Ishikawa (cell line): ENCODE results near the gene TP53BP1.

Source experiments
- CEBPB ChIP-seq: IDR thresholded peaks from 2 replicates; pipeline ENCODE4 v1.6.1; 2012
- CREB1 ChIP-seq: IDR thresholded peaks from 2 replicates; pipeline ENCODE4 v1.6.1; 2012; ENCODE audit warnings: low read depth
- EGR1 ChIP-seq: IDR thresholded peaks from 2 replicates; pipeline ENCODE4 v1.6.1; 2012
- EP300 ChIP-seq: IDR thresholded peaks from 2 replicates; pipeline ENCODE4 v1.6.1; 2012; ENCODE audit warnings: borderline replicate concordance
- FOXM1 ChIP-seq: IDR thresholded peaks from 2 replicates; pipeline ENCODE4 v1.6.1; 2012; ENCODE audit warnings: low read depth, borderline replicate concordance
- NFIC ChIP-seq: IDR thresholded peaks from 2 replicates; pipeline ENCODE4 v1.6.1; 2012
- RAD21 ChIP-seq: IDR thresholded peaks from 2 replicates; pipeline ENCODE4 v1.6.1; 2012; ENCODE audit warnings: low read depth
- REST ChIP-seq: IDR thresholded peaks from 2 replicates; pipeline ENCODE4 v1.6.1; 2012; ENCODE audit warnings: low read depth, mild to moderate bottlenecking
- TAF1 ChIP-seq: IDR thresholded peaks from 2 replicates; pipeline ENCODE4 v1.6.1; 2012; ENCODE audit warnings: low read depth, mild to moderate bottlenecking
- TCF12 ChIP-seq: IDR thresholded peaks from 2 replicates; pipeline ENCODE4 v1.6.1; 2012; ENCODE audit warnings: low read depth
- TEAD4 ChIP-seq: IDR thresholded peaks from 2 replicates; pipeline ENCODE4 v1.6.1; 2012
- YY1 ChIP-seq: IDR thresholded peaks from 2 replicates; pipeline ENCODE4 v1.6.1; 2012; ENCODE audit warnings: low read depth
- ZBTB7A ChIP-seq: IDR thresholded peaks from 2 replicates; pipeline ENCODE4 v1.6.1; 2012; ENCODE audit warnings: low read depth
- TF ChIP-seq, protein P1 (sequence below): IDR thresholded peaks from 2 replicates; pipeline ENCODE4 v1.6.1; 2012
- TF ChIP-seq, protein P2 (sequence below): IDR thresholded peaks from 2 replicates; pipeline ENCODE4 v1.6.1; 2012

The TP53BP1 gene

DNA sequence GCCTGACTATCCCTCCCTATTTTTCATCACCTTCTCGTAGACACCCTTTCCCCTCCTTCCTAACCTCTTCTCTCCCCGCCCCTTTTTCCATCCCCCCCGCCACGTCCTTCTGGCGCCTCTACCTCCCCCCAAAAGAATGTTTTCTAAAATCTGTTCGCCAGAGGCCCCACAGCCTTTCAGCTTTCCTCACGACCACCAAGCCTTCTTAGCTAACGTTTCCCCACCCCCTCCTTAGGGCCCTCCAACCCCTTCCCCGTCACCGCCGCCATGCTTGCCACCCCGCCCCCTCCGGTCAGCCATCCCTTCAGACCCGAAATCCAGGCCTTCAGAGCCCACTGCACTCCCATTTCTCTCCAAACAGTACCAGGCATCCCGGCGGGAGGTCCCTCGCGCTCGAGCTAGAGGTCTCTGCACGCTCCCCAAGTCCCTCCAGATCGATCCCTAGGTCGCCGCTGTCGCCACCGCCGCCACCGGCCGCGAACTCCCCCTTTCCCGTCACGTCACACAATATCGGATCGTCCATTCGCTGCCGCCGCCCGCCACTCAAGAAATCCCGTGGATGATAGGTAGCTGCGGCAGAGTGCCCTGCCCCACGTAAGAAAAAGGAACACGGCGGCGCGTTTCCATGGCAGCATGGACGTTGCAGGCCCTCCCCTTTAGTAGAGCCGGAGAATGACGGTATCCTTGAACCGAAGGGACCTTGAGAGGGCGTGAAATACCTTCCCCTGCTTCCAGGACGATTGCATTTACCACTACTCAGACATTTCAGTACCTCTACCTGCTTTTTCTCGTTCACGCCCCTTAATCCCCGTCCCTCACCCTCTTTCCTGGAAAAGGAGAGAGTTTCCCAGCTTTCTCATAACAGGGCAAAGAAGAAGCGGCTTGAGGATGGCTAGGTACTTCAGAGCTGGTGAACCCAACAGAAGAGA lies at the start of gene TP53BP1:
Gene TP53BP1, minus strand, starts transcription at position 484 of the 929 bp plus-strand sequence. Its CDS starts 113 bp downstream, at position 371.
- TF ChIP-seq REST, result no peak
- no peak for TF ChIP-seq TEAD4
- TF ChIP-seq TCF12, result no peak
- TF ChIP-seq CEBPB, result no peak
- TF ChIP-seq, protein P1, sequence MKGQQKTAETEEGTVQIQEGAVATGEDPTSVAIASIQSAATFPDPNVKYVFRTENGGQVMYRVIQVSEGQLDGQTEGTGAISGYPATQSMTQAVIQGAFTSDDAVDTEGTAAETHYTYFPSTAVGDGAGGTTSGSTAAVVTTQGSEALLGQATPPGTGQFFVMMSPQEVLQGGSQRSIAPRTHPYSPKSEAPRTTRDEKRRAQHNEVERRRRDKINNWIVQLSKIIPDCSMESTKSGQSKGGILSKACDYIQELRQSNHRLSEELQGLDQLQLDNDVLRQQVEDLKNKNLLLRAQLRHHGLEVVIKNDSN, result no peak
- TF ChIP-seq EGR1, result no peak
- TF ChIP-seq YY1, result peak; percentile 83
- TF ChIP-seq EP300, result no peak
- no peak; the same call in none of the 2 replicates for TF ChIP-seq ZBTB7A
- no peak for TF ChIP-seq FOXM1
- TF ChIP-seq CREB1, result peak; percentile 88
- TF ChIP-seq NFIC, result no peak
- TF ChIP-seq RAD21, result no peak
- TF ChIP-seq, protein P2, sequence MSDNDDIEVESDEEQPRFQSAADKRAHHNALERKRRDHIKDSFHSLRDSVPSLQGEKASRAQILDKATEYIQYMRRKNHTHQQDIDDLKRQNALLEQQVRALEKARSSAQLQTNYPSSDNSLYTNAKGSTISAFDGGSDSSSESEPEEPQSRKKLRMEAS, result peak; percentile 42; the same call in 1 of the 2 replicates
- TF ChIP-seq TAF1, result peak; percentile 49

DNA sequence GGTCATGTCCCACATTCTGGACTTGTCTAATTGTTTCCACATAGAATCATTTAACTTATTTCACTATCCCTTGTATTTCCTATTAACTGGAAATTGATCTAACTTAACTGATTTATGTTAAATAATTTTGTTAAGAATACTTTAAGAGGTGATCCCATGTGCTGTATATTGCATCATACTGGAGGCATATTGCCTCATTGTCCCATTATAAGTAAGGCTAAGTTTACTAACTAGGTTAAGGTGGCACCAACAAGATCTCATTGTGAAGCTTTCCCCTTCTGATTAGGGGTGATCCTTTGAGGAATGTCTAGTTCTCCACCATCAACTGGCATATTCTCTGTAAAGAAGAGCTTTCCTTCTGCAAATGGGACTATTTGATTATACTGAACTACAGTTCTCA lies 48.8 kb upstream of the TP53BP1 start:
- TF ChIP-seq CEBPB (peak; percentile 97), FOXM1 (no peak), CREB1 (no peak)

GRCh38 chr15:43538091-43538490 lies 45.1 kb upstream of the TP53BP1 start:
- no peak for TF ChIP-seq TEAD4
- TF ChIP-seq RAD21, result no peak
- no peak for TF ChIP-seq REST
- TF ChIP-seq, protein P1, result no peak
- TF ChIP-seq YY1, result no peak
- TF ChIP-seq EP300, result no peak
- TF ChIP-seq ZBTB7A, result no peak
- no peak for TF ChIP-seq CREB1
- TF ChIP-seq TCF12, result no peak
- no peak for TF ChIP-seq CEBPB
- no peak for TF ChIP-seq TAF1
- TF ChIP-seq, protein P2, result no peak
- TF ChIP-seq EGR1, result no peak
- TF ChIP-seq NFIC, result no peak
- no peak for TF ChIP-seq FOXM1

DNA sequence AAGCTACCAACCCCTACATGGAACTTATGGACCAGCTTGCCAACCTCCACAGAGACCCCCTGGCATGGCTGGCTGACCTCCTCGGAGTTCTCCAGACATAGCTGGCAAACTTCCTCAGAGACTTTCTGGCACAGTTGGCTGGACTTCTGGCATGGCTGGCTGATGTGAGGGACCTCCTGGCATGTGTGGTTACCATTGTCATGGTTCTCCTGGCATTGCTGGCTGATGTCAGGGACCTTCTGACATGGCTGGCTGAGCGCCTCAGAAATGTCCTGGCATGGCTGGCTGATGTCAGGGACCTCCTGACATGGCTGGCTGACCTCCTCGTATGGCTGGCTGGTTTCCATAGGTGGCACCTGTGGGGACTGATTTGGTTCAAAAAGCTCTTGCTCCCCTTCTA lies 41.9 kb upstream of the TP53BP1 start:
- TF ChIP-seq CREB1 (no peak), TAF1 (no peak), YY1 (0 out of 2 replicates have a peak, but pooled peaks have one; percentile 48), NFIC (peak; percentile 68), CEBPB (no peak), RAD21 (no peak), ZBTB7A (0 out of 2 replicates have a peak, but pooled peaks have one; percentile 49), REST (no peak), EGR1 (no peak), TCF12 (peak; percentile 54; the same call in 1 of the 2 replicates), EP300 (peak; percentile 48; the same call in 1 of the 2 replicates), TEAD4 (no peak)
- TF ChIP-seq, protein P2, result no peak
